RCC 7860 (cell line): ENCODE measurements around the gene HSF2BP.
A peak's percentile ranks its signal among the peaks of the same experiment; 100 is the strongest.
"Not testable (repeated sequence)": the region's sequence is repeated elsewhere in the genome, so short reads cannot be mapped to it uniquely, and the experiment has no call there.

Experiments
- DNase-seq: peaks from one replicate; pipeline ENCODE4 v3.0.0-alpha.2; 2015; ENCODE audit warnings: low spot score
- FAIRE-seq: peaks from 2 replicates; lab custom pipeline; 2012; peaks lifted over from hg19 to GRCh38; lab: Jason Lieb, UNC

Gene HSF2BP

DNA sequence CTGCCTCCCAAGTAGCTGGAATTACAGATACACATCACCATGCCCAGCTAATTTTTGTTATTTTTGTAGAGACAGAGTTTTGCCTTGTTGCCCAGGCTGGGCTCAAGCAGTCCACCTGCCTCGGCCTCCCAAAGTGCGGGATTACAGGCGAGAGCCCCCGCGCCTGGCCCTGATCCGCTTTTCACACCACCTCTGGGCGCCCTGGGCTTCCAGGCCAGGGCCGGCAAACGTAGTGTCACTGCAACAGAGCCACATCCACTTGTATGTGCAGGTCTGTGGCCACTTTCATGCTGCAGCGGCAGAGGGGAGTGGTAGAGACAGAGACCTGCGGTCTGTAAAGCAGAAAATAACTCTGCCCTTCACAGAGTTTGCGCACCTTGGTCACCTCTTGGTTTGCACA, 29.6 kb upstream of the HSF2BP start:
- FAIRE-seq (no peak), DNase-seq (no peak)

DNA sequence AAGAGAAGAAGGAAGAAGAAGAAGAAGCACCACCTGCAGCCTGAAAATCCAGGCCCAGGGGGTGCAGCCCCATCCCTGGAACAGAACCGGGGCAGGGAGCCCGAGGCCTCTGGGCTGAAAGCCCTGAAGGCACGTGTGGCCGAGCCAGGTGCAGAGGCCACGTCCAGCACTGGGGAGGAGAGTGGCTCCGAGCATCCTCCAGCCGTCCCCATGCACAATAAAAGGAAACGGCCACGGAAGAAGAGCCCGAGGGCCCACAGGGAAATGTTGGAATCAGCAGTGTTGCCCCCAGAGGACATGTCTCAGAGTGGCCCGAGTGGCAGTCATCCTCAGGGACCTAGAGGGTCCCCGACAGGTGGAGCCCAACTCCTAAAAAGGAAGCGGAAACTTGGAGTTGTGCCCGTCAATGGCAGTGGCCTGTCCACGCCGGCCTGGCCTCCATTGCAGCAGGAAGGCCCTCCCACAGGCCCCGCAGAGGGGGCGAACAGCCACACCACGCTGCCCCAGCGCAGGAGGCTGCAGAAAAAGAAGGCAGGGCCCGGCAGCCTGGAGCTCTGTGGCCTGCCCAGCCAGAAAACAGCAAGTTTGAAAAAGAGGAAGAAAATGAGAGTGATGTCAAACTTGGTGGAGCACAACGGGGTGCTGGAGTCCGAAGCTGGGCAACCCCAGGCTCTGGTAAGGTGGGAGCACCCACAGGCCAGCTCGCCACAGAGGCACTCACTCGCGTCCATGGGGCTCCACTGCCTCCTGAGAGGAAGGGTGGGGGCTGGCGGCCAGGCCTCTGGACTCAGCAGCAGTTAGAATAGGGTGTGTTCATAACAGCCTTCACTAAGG, 28.5 kb upstream of the HSF2BP start:
- DNase-seq (no peak), FAIRE-seq (no peak)

DNA sequence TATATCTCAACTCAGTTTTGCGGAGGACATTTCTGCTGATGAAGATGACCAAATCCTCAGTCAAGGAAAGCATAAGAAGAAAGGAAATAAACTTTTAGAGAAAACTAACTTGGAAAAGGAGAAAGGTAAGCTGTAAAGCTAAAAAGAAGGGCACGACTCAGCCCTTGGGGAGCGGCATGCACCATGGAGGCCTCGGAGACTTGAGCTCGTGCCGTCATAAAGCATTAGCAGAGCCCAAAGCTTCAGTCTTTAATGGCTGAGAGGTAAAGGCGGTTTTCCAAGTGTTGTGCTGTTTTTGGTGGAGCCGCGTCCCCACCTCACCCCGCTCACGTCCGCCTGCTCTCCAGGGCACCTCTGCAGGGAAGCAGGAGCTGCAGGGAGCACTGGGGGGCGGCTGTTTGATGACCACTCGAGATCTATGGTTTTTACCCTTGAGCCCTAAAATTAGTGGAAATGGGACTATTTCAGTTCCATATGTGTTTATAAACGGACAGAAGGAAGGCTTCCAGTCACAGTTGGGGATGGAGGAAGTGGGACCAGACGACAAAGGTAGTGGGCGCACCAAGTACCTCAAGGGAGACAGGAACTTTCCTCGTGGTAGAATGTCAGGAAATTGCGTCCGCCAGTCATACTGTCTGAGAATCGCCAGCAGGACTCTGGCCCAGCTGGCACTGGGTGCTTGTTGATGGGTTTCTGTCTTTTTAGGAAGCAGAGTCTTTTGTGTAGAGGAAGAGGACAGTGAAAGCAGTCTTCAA, 27.7 kb upstream of the HSF2BP start:
- DNase-seq (no peak), FAIRE-seq (no peak)

DNA sequence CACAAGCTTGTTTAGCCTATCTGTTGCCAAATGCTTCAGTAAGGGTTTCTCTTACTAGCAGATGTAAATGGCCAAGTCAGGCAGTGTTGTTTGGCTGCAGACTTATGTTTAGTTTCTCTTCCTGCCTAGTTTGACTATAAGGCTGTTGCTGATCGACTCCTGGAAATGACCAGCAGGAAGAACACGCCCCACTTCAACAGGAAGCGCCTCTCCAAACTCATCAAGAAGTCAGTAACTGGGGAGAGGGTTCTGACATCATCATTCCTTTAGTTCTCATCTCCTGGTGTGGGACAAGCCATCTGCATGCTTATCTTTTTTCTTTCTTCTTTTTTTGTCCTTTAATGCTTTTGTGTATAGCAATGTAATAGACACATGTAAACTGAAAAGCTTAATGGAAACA, 25.1 kb upstream of the HSF2BP start:
- DNase-seq (no peak), FAIRE-seq (no peak)

DNA sequence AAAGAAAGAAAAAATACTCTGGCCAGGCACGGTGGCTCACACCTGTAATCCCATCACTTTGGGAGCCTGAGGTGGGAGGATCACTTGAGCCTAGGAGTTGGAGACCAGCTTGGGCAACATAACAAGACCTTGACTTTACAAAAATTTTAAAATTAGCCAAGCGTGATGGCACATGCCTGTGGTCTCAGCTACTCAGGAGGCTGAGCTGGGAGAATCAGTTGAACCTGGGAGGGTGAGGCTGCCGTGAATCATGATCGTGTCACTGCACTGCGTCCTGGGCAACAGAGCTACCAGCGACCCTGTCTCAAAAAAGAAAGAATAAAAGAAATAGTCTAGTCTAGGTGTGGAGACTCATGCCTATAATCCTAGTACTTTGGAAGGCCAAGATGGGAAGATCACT, 22.4 kb upstream of the HSF2BP start:
- DNase-seq (peak; percentile 86), FAIRE-seq (peak; percentile 90)

DNA sequence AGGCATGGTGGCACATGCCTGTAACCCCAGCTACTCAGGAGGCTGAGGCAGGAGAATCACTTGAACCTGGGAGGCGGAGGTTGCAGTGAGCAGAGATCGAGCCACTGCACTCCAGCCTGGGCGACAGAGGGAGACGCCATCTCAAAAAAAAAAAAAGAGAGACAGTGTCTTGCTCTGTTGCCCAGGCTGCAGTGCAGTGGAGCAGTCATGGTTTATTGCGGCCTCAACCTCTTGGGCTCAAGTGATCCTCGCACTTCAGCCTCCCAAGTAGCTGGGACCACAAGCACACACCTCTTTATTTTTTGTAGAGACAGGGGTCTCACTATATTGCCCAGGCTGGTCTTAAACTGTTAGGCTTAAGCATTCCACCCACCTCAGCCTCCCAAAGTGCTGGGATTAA, 21.1 kb upstream of the HSF2BP start:
- not testable (repeated sequence) for DNase-seq, FAIRE-seq

DNA sequence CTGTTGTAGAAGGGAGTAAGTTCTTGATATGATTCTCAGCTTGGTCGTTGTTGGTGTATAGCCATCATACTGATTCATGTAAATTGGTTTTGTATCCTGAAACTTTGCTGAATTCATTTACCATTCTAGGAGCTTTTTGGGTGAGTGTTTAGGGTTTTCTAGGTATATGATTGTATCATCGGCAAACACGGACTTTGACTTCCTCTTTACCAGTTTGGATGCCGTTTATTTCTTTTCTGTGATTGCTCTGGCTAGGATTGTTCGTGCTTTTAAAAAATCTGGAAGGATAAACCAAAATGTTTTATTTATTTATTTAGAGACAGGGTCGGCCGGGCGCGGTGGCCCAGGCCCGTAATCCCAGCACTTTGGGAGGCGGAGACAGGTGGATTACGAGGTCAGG, 20.7 kb upstream of the HSF2BP start:
- DNase-seq (no peak), FAIRE-seq (no peak)

DNA sequence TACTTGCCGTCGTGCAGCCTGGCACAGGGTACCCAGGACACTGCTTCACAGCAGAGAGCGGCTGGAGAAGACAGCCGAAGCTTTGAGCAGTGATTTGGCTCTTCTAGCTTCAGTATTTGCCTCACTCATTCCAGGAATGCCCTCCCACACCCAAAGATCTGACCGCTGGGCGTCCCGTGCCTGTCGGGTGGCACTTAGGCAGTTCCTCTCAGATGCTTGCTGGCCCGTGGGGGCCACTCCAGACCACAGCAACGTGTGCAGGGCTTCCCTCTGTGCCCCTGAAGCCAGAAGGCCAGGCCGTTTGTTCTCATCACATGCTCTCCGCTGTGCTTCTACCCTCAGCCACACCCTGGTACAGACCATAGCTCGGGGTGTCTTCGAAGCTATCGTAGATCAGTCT, 17.1 kb upstream of the HSF2BP start:
- DNase-seq (no peak), FAIRE-seq (no peak)

DNA sequence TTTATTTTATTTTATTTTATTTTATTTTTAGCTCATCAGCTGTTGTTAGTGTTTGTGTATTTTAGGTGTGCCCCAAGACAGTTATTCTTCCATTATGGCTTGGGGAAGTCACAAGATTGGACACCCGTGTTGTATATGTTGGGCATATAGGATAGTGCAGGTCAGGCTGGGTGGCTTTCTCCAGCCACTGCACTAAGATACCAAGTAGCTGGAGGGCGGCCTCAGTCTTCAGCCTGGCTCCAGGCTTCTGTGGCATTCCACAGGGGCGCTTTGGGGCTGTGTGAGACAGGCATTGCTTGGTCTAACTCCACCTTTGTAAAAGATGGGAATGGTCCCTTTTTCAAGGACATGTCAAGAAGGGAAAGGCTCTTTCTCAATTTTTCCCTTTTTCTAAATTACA, 16.6 kb upstream of the HSF2BP start:
- no peak for FAIRE-seq
- DNase-seq: no peak

DNA sequence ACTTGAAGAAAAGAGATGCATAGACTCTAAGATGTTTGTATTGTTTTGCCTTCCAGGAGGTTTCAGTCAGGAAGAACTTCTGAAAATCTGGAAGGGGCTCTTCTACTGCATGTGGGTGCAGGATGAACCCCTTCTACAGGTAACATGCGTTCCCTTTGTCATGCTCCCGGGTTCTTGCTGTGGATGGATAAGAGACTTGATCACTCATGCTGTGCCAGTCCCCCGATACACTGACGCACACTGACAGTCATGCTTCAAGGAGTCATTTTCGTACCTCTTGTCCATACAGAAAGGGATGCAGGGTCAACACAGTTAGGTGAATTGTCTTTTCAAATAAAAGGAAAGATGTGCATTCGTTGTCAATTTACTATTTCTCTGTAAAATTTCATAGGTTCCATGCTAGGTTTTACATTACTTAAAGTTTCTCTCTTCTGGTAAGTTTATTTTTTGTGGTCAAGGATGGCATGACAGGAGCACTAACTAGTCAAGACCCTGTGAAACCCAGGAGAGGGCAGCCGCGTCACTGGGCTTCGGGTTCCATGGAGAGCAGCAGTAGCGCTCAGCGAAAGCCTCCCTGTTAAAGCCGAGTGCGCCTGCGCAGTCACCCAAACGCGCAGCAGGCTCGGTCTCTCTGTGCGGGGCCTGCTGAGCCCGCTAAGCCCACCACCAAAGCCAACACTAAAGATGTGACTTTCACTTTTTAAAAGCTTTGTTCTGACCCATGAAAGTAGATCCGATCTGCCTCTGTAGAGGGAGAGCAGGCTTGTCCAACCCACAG, 10.7 kb upstream of the HSF2BP start:
- no peak for DNase-seq
- no peak for FAIRE-seq

DNA sequence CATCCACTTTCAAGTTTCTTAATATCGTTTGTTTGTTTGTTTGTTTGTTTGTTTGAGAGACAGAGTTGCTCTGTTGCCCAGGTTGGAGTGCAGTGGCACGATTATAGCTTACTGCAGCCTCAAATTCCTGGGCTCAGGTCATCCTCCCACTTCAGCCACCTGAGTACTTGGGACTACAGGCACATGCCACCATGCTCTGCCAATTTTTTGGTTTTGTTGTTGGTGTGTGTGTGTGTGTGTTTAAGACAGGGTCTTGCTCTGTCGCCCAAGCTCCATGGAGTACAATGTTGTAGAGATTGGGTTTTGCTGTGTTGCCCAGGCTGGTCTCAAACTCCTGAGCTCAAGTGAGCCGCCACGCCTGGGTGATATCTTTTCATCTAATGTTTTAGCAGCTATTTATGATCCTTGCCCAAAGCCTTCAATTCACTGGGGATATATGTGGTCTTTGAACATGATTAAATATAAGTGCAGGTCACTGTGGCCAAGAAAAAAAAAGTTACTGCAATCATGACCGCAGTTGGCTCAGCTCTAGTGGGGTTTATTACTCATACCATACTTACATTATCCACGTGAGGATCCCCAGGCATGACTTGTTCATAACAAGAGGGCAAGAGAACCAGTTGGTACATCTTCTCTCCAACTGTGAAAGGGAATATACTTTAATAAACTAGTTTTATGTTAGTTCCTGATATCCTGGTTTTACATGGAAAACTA, 8.1 kb upstream of the HSF2BP start:
- FAIRE-seq: peak; percentile 87
- DNase-seq: peak; percentile 81

DNA sequence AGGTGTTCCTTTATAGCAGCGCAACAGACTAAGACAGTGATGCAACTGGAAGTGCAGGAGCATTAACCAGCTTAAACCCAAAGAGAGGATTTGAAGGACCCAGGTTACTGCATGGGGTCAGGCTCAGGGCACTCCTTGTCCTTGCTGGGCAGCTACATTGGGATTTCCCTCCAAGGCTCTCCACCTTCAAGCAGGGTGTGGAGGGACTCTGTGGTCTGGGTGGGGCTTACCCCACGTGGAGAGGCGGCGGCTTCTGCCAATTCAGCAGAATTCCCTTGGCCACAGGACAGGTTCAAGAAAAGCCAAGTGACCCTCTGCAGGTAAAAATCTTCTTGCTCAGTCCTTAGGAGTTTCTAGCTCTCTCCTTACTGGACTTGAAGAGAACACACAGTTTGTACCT, 6.6 kb upstream of the HSF2BP start:
- no peak for DNase-seq

DNA sequence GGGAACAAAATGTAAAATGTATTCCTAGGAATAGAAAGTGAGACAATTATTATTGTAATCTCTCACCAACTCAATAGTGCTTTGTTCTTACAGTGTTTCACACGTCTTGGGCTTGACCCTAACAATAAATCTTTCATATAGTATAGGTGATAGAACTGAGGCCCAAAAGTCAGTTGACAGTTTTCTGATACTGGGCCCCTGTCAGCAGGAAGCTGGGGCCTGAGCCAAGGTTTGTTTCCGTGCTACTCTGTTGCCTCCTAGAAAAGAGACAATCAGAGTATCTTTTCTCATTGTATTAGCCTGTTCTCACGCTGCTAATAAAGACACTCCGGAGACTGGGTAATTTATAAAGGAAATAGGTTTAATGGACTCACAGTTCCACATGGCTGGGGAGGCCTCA, 5.1 kb upstream of the HSF2BP start:
- DNase-seq: no peak
- no peak for FAIRE-seq

More for the DNA sequence above, 6.6 kb upstream of the HSF2BP start:
- FAIRE-seq: no peak

DNA sequence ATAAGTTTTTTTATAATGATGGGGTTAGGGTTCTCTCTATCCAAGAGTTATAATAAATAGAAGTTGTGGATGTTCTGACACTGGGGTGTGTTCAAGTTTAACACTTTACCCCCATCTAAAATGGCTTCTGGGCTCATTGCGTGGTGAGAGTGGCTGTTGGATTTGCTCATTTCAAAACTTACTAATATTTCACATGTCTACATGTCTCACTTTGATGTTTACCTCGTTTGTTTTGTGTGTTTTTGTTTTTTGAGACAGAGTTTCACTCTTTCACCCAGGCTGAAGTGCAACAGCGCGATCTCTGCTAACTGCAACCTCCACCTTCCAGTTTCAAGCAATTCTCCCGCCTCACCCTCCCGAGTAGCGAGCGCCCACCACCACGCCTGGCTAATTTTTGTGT, 3.7 kb upstream of the HSF2BP start:
- no peak for FAIRE-seq
- DNase-seq: no peak

DNA sequence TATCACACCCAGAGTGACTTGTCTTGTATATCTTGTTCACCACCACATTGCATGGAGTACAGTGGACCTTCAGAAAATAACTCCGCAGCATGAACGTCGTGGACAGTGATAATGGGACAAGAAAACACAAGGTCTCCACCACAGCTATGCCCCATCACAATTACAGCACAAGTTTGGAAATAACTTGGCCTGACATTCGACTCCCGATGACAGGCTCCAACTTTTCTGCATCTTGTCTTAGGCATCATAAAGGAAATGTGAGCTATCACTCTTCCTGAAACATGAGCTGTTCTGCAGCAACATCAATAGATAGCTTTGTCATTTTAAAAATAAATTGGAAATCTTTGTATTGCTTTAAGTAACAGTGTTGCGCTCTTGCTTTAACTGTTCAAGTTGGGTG, 3.0 kb upstream of the HSF2BP start:
- no peak for FAIRE-seq
- DNase-seq: no peak

DNA sequence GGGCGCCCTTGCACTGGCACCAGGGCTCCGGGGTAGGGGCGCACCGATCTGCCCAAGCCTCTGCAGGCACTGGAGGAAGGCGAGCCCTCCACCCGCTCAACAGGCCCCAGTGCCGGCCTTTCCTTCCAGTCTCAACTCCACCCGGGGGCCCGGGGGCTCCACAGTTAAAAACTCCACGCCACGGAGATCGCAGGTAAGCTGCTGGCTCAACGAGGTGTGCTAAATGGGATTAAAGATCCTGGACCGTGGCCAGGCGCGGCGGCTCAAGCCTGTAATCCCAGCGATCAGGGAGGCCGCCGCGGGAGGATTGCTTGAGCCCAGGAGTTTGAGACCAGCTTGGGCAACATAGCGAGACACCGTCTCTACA, 536 bp downstream of the HSF2BP start:
- FAIRE-seq (no peak), DNase-seq (no peak)

DNA sequence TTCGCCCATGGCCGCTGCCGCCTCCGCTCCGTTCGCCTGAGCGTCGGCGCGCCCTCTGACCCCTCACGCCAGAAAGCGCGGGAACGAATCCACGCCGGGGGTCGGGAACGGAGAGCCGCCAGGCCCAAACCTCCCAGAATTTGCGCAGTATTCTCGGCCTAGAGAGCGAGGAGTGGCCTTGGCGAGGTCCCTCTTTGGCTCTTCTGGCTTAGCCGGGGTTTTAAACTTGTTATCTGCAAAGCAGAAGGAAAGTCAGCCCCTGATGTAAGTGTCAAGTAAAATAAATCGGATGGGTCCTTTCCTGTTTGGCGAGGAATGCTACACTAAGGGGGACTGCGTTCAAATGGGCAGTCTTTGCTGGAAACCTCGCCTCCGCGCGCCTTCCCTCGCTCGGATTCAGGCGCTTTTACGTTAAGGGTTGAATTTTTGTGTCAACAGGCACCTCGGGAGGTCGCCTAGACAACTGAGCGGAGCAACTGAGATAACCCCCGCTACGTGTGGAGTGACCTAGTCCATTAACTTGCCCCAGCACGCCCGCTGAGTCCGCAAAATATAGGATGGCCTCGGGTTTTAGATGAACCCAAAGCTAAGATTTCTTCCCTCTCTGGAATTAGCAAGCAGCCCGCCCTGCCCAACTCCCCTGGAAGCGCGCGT, 1.1 kb downstream of the HSF2BP start:
- no peak for DNase-seq
- no peak for FAIRE-seq

DNA sequence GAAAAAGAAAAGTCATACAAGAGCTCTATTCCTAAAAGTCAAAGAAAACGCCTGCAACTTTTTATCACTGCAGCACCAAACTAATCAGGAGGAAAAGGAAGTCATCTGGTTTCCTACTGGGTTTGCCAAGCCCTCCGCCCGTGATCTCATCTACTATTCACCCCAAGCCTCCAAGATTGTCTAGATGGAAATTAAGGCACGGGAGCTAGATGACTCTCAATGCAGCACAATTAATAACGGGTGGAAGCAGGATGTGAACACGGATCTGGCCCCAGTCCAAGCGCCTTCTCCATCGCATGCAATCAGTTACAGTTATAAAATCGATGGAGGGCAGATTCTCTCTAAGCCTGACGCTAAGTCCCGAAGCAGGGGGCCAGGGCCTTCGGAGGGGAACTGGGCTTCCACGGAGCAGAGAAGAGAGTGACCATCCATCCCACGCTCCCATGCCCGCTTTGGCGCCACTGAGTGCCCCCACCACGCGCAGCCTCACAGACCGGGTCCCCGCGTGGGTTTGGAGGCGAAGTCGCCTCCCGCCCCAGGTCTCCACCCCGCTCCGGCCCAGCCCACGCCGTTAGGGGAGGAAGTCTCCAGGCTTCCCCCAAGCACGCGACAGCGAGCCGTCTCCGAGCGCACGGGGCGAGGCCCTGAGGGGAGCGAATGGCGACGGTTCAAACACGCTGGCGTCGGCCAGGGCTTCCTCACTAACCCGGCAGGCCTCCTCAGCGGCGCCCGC, 1.8 kb downstream of the HSF2BP start:
- FAIRE-seq (no peak), DNase-seq (no peak)

DNA sequence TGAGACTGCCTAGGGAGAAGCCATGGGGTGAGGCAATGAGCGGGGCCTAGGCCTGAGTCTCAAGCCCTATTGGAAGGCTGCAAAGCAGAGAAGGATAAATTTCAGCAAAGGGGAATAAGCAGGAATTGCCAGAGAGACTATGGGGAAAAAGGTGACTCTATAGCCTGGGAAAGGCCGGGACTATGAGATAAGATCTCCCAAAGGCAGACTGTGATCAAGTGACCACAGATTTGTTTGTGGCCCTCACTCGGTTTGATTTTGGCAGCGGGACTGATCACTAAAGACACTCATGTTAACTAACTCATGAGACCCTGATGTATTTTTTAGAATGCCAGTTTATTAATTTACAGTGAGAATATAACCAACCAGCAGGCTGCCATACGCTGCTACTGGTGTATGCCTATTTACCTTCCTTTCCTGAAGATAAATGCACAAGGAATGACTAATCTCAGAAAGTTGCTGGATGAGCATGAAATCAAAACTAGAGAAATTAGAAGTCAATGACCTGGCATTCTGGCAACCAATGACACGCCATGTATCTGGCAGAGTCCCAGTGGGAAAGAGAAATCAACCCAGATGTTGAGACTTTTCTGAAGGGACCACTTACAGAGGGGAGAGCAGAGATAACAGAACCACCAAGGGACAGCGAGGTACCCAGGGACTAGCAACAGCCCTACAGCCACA, 4.3 kb downstream of the HSF2BP start:
- peak; percentile 36 for DNase-seq
- no peak for FAIRE-seq
